GM13977 (cell line): ENCODE data around the gene LAMC1.

ENCODE experiments used
- DNase-seq: peaks from one replicate; pipeline ENCODE4 v3.0.0; 2012; ENCODE audit warnings: low spot score
- CTCF ChIP-seq: IDR thresholded peaks from 2 replicates; pipeline ENCODE4 v1.5.1; 2012; ENCODE audit warnings: mild to moderate bottlenecking, control low read depth; ENCODE audit not compliant: insufficient read depth; ENCODE audit errors: extremely low read depth, missing control alignments
- in situ Hi-C: fragments of 300-500 bp; cut with MboI; formaldehyde crosslinking; loops from one replicate; pipeline ENCODE4 v1.12.0; 2022; ENCODE audit warnings: low sequenced_read_pairs, low pct_unique_long_range_greater_than_20kb, mixed read lengths, inconsistent platforms; ENCODE audit not compliant: unreplicated experiment

The LAMC1 gene

GRCh38 chr1:183191833-183192232 lies 168.6 kb downstream of the LAMC1 start:
- in situ Hi-C loops = no loop called here
- no peak for DNase-seq
- TF ChIP-seq CTCF = no peak

- in situ Hi-C loops = no loop called here
- no peak for DNase-seq
Measured at GRCh38 chr1:183193963-183194525, 170.8 kb downstream of the LAMC1 start.

GRCh38 chr1:183194527-183195141 lies 171.4 kb downstream of the LAMC1 start:
- DNase-seq = peak; percentile 46
- in situ Hi-C loops = no loop called here
- no peak for TF ChIP-seq CTCF

More at GRCh38 chr1:183193963-183194525, 170.8 kb downstream of the LAMC1 start:
- TF ChIP-seq CTCF = no peak

- TF ChIP-seq CTCF = no peak
- in situ Hi-C loops = no loop called here
- no peak for DNase-seq
Measured at GRCh38 chr1:183195142-183195574, 171.9 kb downstream of the LAMC1 start.
